T1000 (cell line): ENCODE data around the gene EEF1AKMT2.
"Not testable (repeated sequence)": the region's sequence is repeated elsewhere in the genome, so short reads cannot be mapped to it uniquely, and the experiment has no call there.

Experiments
- DNase-seq: peaks from one replicate; lab custom pipeline; 2025; ENCODE audit warnings: mixed read lengths; lab: John Stamatoyannopoulos, UW

Gene EEF1AKMT2

DNA sequence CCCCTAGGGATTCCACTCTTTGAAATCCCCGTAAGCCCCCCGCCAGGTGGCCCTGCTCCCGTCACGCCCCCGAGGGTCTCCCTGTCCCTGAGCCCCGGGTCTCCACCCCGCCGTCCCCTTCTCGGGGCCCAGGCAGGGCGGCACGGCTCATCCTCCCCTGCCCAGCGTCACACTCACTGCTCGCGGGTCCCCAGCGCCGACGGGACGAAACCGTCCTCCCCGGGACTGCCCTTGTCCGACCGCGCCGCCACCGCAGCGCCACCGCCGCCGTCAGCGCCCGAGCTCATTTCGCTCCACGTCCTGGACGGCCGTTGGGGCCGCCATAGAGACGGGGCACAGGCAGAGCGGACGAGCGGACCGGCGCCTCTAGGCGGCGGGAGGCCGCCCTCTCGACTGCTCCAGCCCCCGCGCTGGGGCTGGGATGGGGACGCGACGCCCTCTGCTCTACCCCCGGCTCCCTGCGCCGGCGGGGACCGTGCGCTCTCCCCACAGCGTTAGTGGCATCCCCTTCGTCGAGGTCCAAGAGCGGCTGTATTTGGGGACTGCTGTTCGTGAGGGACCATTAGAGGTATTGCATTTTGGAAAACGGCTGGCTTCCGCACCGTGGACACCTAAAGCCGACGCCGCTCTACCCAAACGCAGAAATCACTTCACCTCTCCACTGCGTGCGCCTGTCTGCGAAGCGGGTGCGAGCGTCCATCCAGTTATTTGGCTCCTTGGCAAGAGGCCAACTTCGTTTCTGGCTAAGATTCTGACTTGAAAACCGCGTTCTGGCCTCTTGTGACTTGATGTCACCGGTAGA, at the start of gene EEF1AKMT2:
Gene EEF1AKMT2, minus strand, starts transcription at position 341 of the 802 bp plus-strand sequence. Its CDS starts 54 bp downstream, at position 287.
- DNase-seq = peak; percentile 86

DNA sequence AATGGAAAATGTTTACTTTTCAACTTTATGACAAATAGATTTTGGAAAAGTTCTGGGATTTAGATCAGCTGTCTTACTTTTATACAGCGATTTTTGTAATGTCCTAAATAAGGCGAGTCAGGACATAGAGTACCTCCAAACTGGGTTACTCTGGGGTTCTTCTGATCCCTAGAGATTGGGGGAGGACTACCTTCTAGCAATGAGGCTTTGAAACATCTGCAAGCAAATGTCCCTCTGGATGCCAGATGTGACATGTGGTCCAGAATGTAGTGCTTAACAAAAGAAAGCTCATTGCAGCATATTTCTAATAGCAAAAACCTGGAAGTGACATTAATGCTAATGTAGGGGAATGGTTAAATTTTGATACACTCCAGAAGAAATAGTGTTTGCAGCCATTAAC, 46.0 kb upstream of the EEF1AKMT2 start:
- no peak for DNase-seq

DNA sequence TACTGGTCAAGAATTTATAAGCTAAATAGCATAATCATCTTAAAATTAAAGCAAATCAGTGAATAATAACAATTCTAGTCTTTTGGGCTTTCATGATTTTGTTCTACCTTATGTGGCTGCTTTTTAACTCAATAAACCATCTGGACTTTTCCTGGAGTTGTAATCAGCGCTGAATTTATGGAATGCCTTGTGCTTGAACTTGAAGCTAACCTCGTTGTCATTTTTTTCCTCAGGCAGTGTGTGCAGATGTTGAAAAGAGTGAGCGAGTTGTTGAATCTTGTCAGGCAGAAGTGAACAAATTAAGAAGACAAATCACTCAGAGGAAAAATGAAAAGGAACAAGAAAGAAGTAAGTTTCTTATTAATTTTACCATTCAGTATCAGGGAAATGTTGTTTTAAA, 39.4 kb upstream of the EEF1AKMT2 start:
- DNase-seq = no peak

DNA sequence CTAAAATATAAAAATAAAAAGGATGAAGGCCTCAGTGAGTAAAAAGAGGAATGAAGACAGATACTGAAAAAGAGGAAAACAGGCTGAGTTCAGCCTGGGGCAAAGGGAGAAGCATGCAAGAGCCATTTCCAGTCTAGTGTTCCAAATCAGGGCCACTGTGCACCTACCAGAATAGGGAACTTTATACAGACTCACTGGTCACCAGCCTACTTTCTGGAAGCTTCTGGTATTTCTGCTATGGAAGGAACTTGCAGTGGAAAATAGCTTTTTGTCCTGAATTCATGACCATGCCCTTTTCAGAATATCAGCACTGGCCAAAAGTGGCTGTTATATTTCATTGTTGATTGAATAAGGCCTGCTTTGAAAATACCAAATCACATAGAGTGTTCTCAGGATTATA, 38.8 kb upstream of the EEF1AKMT2 start:
- no peak for DNase-seq

DNA sequence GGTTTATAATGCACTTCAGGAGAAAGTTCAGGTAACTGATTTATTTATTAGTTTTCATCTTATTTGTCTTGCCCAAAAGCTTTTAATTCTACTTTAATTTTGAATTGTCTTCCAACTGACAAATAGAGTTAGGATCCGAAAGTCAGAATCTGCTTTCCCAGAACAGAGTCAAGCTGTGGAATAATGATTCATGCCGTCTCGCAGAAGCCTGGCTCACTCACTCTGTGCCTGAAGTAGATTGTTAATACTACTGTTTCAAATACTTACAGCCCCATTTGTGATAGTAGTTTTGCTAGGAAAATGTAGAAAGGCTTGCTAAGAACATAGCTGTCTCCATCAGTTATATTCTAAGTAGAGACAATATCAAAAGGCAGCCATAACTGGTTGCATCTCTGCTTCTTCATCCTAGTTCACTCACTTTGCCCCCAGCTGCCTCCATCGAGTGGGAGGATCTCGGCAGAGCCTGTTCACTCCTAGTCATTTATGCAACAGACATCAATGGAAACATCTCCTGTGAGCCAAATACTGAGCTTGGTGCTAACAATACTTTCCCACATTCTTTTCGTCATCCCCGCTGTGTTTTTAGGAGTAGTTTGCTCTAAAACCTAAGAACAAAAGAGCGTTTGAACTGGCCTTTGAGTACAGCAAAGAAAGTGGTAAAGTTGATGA, 37.9 kb upstream of the EEF1AKMT2 start:
- no peak for DNase-seq

GRCh38 chr10:124827474-124827873, 35.8 kb upstream of the EEF1AKMT2 start:
- no peak for DNase-seq

GRCh38 chr10:124826262-124826661, 34.6 kb upstream of the EEF1AKMT2 start:
- DNase-seq = no peak

- DNase-seq = no peak
Observed at GRCh38 chr10:124825702-124826101, 34.0 kb upstream of the EEF1AKMT2 start.

GRCh38 chr10:124824932-124825331, 33.2 kb upstream of the EEF1AKMT2 start:
- not testable (repeated sequence) for DNase-seq

DNA sequence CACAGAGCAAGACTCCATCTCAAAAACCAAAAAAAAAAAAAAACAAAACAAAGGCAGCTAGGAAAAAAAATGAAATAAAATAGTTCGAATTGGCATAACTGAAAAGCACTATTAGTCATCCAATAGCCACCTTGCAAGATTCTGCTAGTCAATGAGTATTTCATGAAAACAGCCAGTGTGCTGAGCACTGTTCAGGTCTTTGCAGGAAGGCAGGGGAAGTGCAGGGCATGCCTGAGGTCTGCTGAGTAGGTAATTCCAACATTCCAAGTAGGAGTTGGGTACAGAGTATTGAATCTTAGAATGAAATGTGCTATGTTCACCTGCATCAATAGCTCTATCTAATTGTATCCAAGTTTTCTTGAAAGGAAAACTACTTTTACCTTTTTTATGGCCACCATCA, 32.8 kb upstream of the EEF1AKMT2 start:
- DNase-seq = no peak

- no peak for DNase-seq
Observed at GRCh38 chr10:124821520-124821919, 29.8 kb upstream of the EEF1AKMT2 start.

DNA sequence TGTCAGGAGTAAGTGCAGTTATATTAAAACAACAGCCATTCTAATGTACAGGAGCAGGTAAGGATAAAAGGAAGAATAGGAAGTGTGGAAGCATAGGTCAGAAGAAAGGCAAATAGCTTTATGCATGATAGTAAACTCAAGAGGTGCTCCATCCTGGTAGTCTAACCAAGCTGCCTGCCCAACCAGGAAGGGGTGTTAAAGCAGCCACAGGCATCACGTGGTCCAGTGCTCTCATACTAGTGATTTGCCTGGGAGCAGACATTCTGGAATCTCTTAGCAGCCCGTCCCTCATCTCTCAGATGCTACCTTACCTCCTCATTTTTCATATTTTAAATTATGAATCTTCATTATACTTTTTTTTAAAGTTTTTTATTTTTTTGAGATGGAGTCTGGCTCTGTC, 28.4 kb upstream of the EEF1AKMT2 start:
- no peak for DNase-seq

DNA sequence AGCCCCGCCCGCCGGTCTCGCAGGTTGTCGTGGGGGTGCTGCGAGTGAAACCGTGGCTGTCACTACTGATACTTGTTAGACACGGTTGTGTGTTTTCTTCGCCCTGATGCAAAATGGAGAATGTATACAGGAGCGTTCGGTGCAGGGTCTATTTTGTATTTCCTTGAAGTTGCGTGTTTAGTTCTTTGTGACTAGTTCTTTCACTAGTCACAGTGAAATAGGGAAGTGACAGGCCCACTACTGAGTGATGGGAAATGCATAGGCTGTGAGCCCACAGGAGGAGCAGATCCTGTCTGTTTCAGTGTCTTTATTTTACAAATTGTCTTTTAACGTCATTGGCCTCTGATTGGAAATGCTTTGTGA, 10.6 kb upstream of the EEF1AKMT2 start:
- DNase-seq = no peak

GRCh38 chr10:124799211-124799610, 7.5 kb upstream of the EEF1AKMT2 start:
- no peak for DNase-seq

GRCh38 chr10:124798781-124799180, 7.1 kb upstream of the EEF1AKMT2 start:
- DNase-seq = no peak

DNA sequence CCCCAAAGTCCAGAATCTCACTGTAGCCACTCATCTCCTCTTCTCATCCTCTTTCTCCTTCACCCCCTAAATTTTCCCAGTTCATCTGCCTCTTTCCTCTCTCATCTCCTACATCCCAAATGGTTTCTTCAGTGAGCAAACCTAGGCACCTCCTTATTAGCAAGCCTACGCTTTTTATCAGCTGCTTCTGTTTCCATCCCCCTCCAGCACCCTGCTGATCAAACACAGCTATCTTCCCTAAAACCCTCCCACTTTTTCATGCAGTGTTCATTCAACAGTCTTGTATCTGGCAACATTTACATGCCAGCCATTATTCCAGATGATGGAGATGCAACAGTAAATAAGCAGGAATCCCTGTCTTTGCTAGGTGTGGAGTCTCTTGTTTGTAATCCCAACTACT, 6.7 kb upstream of the EEF1AKMT2 start:
- no peak for DNase-seq

GRCh38 chr10:124792998-124793352, 1.3 kb upstream of the EEF1AKMT2 start:
- DNase-seq = no peak

DNA sequence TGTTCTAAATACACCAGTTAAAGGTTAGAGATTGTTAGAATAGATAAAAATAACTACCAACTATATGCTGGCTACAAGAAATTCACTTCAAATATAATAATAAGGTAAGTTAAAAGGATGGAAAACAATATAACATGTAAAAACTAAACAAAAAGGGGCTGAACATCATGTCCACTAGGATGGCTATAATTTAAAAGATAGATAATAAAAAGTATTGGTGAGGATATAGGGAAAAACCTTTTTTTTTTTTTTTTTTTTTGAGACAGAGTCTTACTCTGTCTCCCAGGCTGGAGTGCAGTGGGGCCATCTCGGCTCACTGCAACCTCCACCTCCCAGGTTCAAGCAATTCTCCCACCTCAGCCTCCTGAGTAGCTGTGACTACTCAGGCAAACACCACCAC, 8.8 kb downstream of the EEF1AKMT2 start:
- not testable (repeated sequence) for DNase-seq

GRCh38 chr10:124768791-124769190, 22.9 kb downstream of the EEF1AKMT2 start:
- no peak for DNase-seq

DNA sequence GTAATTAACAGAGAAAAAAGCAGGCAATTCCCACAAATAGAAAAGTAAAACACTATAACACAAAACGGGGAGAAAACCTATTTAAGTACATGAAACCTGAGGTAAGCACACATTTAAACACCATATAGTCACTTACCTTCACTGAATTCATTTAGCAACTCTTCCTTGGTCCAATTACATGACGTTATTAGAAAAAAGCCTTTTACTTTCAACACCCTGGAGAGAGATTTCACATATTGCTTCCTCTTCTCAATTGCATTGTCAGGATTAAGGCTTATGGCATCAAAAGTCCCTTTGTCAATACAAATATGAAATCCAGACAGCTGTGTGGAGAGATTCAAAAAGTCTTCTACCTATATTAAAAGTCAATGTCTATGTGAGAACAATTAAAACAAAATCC, 26.4 kb downstream of the EEF1AKMT2 start:
- no peak for DNase-seq

- DNase-seq = no peak
Observed at GRCh38 chr10:124763267-124763666, 28.4 kb downstream of the EEF1AKMT2 start.

- DNase-seq = no peak
Observed at GRCh38 chr10:124762281-124762680, 29.4 kb downstream of the EEF1AKMT2 start.

GRCh38 chr10:124756156-124756903, 35.4 kb downstream of the EEF1AKMT2 start:
- DNase-seq = no peak
